HCT116 (cell line): ENCODE data around the gene TNS2. TPM values are rescaled to one million over a fixed set of nuclear protein-coding genes. Genes with fewer than 3 reads are reported as not detected.
A peak's percentile ranks its signal among the peaks of the same experiment; 100 is the strongest.

Experiments used
- ATAC-seq: fragments of 200-7000 bp; cut with Tn5 transposase; 2 replicates; pipeline ENCODE4 v1.9.1; 2020; ENCODE audit warnings: mild to moderate bottlenecking, moderate library complexity
- BruUV-seq: library from RNA; stranded (reverse); fragments of 400-500 nt; replicated peaks from 2 replicates; lab custom pipeline; 2021; lab: Mats Ljungman, UMichigan
- CTCF ChIA-PET: fragments of 300-600 bp; sonication (Branson Sonifier 250); formaldehyde crosslinking; loops from one replicate; lab custom pipeline; 2021; ENCODE audit warnings: antibody characterized with exemption; lab: Charles Lee
- POLR2A ChIA-PET: fragments of 300-600, 350-600 bp; sonication (Branson Sonifier 250); formaldehyde crosslinking; loops from one replicate; lab custom pipeline; 2021; ENCODE audit warnings: antibody characterized with exemption; lab: Charles Lee
- RAD21 ChIA-PET, 2 experiments: fragments of 300-600 bp; sonication (Branson Sonifier 250); formaldehyde crosslinking; loops; one replicate each; lab custom pipeline; 2023; ENCODE audit warnings: low total read pairs in 2 of 2; ENCODE audit not compliant: uncharacterized antibody in 2 of 2, unreplicated experiment in 2 of 2, low non-redundant PET in 1 of 2; lab: Charles Lee
- DNase-seq: peaks from one replicate; pipeline ENCODE4 v3.0.0-alpha.2; 2010; ENCODE audit warnings: low read depth, low spot score
- H2AFZ ChIP-seq: fragments of 200-600 bp; shearing (Covaris generic), sonication (generic); 2 replicates; pipeline ENCODE4 v1.6.1; 2017; ENCODE audit warnings: low read depth, mixed run types, mixed read lengths, antibody characterized with exemption, low read length; ENCODE audit not compliant: poor library complexity, severe bottlenecking
- H3K27ac ChIP-seq: 2 replicates; pipeline ENCODE4 v1.5.1; 2012; ENCODE audit warnings: low read depth, low read length
- H3K27me3 ChIP-seq: fragments of 200-600 bp; sonication (generic); 2 replicates; pipeline ENCODE4 v1.6.1; 2016; ENCODE audit warnings: mixed run types, low read length, mixed read lengths; ENCODE audit not compliant: insufficient read depth
- H3K36me3 ChIP-seq, 2 experiments: fragments of 200-500 bp in 1 of 2; fragments of 200-600 bp in 1 of 2; sonication (Bioruptor generic) in 1 of 2; sonication (generic) in 1 of 2; 2 replicates each; pipeline versions ENCODE4 v1.5.1 to v1.6.1; 2014 to 2016; ENCODE audit warnings: low read length in 2 of 2, inconsistent platforms in 1 of 2, mixed read lengths in 1 of 2, mixed run types in 1 of 2; ENCODE audit not compliant: insufficient read depth in 2 of 2, control insufficient read depth in 1 of 2
- H3K4me1 ChIP-seq, 2 experiments: fragments of 200-600 bp in 1 of 2; sonication (generic) in 1 of 2; 2 replicates each; pipeline versions ENCODE4 v1.5.1 to v1.6.1; 2012 to 2017; ENCODE audit warnings: low read length in 2 of 2, inconsistent platforms in 1 of 2, mild to moderate bottlenecking in 1 of 2, mixed read lengths in 1 of 2, mixed run types in 1 of 2, moderate library complexity in 1 of 2; ENCODE audit not compliant: insufficient read depth in 2 of 2, control insufficient read depth in 1 of 2
- H3K4me2 ChIP-seq: fragments of 200-600 bp; sonication (generic); 2 replicates; pipeline ENCODE4 v1.6.1; 2017; ENCODE audit warnings: mixed run types, low read length, mixed read lengths
- H3K4me3 ChIP-seq, 2 experiments: fragments of 200-600 bp in 1 of 2; sonication (generic) in 1 of 2; replicated peaks in 1 of 2; 2 replicates each; pipeline ENCODE4 v1.5.1; 2011 to 2016; ENCODE audit warnings: low read length in 2 of 2, control low read depth in 1 of 2, low read depth in 1 of 2, mild to moderate bottlenecking in 1 of 2, mixed read lengths in 1 of 2, mixed run types in 1 of 2
- H3K79me2 ChIP-seq: fragments of 200-600 bp; sonication (generic); 2 replicates; pipeline ENCODE4 v1.6.1; 2017; ENCODE audit warnings: mild to moderate bottlenecking, mixed run types, low read length, moderate library complexity, mixed read lengths; ENCODE audit not compliant: insufficient read depth
- H3K9ac ChIP-seq: fragments of 200-600 bp; sonication (generic); 2 replicates; pipeline ENCODE4 v1.6.1; 2016; ENCODE audit warnings: low read length, mixed read lengths
- H3K9me2 ChIP-seq: fragments of 200-600 bp; sonication (generic), shearing (Covaris generic); 2 replicates; pipeline ENCODE4 v1.6.1; 2017; ENCODE audit warnings: mixed run types, mild to moderate bottlenecking, moderate library complexity; ENCODE audit not compliant: insufficient read depth
- H3K9me3 ChIP-seq, 2 experiments: fragments of 200-500 bp in 1 of 2; fragments of 200-600 bp in 1 of 2; sonication (Bioruptor generic) in 1 of 2; sonication (generic) in 1 of 2; 2 replicates each; pipeline ENCODE4 v1.6.1; 2014 to 2017; ENCODE audit warnings: low read length in 2 of 2, mixed read lengths in 2 of 2, inconsistent platforms in 1 of 2, low read depth in 1 of 2, mild to moderate bottlenecking in 1 of 2, mixed run types in 1 of 2, moderate library complexity in 1 of 2; ENCODE audit not compliant: control insufficient read depth in 1 of 2, insufficient read depth in 1 of 2
- H4K20me1 ChIP-seq: fragments of 200-600 bp; sonication (generic), shearing (Covaris generic); 2 replicates; pipeline ENCODE4 v1.6.1; 2017; ENCODE audit warnings: mixed run types, mild to moderate bottlenecking, moderate library complexity; ENCODE audit not compliant: insufficient read depth
- ATF3 ChIP-seq: IDR thresholded peaks from 2 replicates; pipeline ENCODE4 v1.6.1; 2012
- CBX3 ChIP-seq: IDR thresholded peaks from 2 replicates; pipeline ENCODE4 v1.6.1; 2012; ENCODE audit warnings: low read depth
- EGR1 ChIP-seq: IDR thresholded peaks from 2 replicates; pipeline ENCODE4 v1.6.1; 2012; ENCODE audit warnings: low read depth
- ELF1 ChIP-seq: IDR thresholded peaks from 2 replicates; pipeline ENCODE4 v1.6.1; 2012; ENCODE audit warnings: low read depth, borderline replicate concordance
- EZH2 ChIP-seq: fragments of 200-600 bp; sonication (generic); IDR thresholded peaks from 2 replicates; pipeline ENCODE4 v1.6.1; 2017; ENCODE audit warnings: antibody characterized with exemption, mixed run types
- JUND ChIP-seq: IDR thresholded peaks from 2 replicates; pipeline ENCODE4 v1.6.1; 2012
- POLR2A ChIP-seq: IDR thresholded peaks from 2 replicates; pipeline ENCODE4 v1.7.0; 2011; ENCODE audit warnings: borderline replicate concordance; ENCODE audit not compliant: insufficient read depth, insufficient read length; ENCODE audit errors: extremely low read depth
- POLR2AphosphoS5 ChIP-seq: IDR thresholded peaks from 2 replicates; pipeline ENCODE4 v1.6.1; 2011; ENCODE audit warnings: mild to moderate bottlenecking, low read depth, low read length, moderate library complexity
- SIN3A ChIP-seq: IDR thresholded peaks from 2 replicates; pipeline ENCODE4 v1.6.1; 2012; ENCODE audit warnings: low read depth
- SP1 ChIP-seq: IDR thresholded peaks from 2 replicates; pipeline ENCODE4 v1.6.1; 2012; ENCODE audit warnings: low read depth
- SRF ChIP-seq: IDR thresholded peaks from 2 replicates; pipeline ENCODE4 v1.6.1; 2012; ENCODE audit warnings: low read depth
- TCF7L2 ChIP-seq: IDR thresholded peaks from 2 replicates; pipeline ENCODE4 v1.7.0; 2011; ENCODE audit warnings: borderline replicate concordance, inconsistent platforms; ENCODE audit not compliant: insufficient read depth, insufficient read length; ENCODE audit errors: extremely low read depth
- ZFX ChIP-seq: fragments of 450-650 bp; IDR thresholded peaks from 2 replicates; pipeline ENCODE4 v1.6.1; 2017
- ZNF274 ChIP-seq: fragments of 200-500 bp; sonication (Bioruptor generic); IDR thresholded peaks from 2 replicates; pipeline ENCODE4 v1.6.1; 2014; ENCODE audit warnings: mild to moderate bottlenecking, low read depth, low read length, inconsistent platforms
- intact Hi-C: fragments of 100-400 bp; cut with micrococcal nuclease; formaldehyde crosslinking; loops from 2 replicates; pipeline ENCODE4 v1.10.0; 2022
- total RNA-seq: library from RNA; stranded (reverse); gene quantifications from one replicate; pipeline ENCODE4 v1.2.1, GENCODE V29; 2021; ENCODE audit not compliant: unreplicated experiment
- TF ChIP-seq, protein P1 (sequence below): IDR thresholded peaks from 2 replicates; pipeline ENCODE4 v1.6.1; 2012; ENCODE audit warnings: low read depth
- TF ChIP-seq, protein P2 (sequence below), 3 experiments: fragments of 200-600 bp in 1 of 3; sonication (generic) in 1 of 3; IDR thresholded peaks in 2 of 3; conservative IDR thresholded peaks in 1 of 3; 2 replicates each; pipeline ENCODE4 v1.5.1; 2012 to 2017; ENCODE audit warnings: low read depth in 2 of 3, low read length in 2 of 3, antibody characterized with exemption in 1 of 3, borderline replicate concordance in 1 of 3, control low read depth in 1 of 3, mild to moderate bottlenecking in 1 of 3, mixed read lengths in 1 of 3, mixed run types in 1 of 3, moderate library complexity in 1 of 3; ENCODE audit not compliant: insufficient read depth in 1 of 3

The TNS2 gene
- total RNA-seq, 1 experiment from 2014 or later, result 25.7 TPM

DNA sequence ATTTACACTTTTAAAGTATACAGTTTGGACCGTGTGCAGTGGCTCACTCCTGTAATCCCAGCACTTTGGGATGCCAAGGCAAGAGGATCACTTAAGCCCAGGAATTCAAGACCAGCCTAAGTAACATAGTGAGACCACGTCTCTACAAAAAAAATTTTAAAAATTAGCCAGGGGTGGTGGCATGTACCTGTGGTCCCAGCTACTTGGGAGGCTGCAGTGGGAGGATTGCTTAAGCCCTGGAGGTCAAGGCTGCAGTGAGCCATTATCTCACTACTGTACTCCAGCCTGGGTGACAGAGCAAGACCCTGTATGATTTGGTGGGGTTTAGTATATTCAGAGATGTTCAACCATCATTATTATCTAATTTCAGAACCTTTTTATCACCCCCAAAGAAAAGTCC is 38.9 kb upstream of the TNS2 start:
- POLR2A ChIA-PET, result no interaction called here

DNA sequence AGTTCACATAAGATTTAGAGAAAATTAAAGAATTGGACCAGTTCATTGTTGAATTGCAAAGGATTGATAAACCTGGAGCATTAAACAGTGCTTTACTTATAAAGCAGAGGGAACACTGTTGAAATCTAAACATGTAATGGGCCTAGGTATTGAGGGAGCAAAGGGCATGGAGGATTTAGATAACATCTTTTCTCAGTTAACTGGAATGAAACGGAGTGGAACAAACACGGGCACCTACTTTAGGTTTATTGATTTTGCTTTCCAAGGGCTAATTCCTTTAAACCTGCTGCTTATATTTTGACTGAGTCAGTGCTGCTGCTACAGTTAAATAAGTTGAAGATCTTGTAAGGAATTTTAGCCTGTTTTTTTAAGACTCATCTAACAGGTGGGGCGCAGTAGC is 38.0 kb upstream of the TNS2 start:
- CTCF ChIA-PET, result no interaction called here
- Histone ChIP-seq H3K9ac (no peak overlapping the region), H3K9me3 (no peaks in the 10 kb centered on the region), H3K4me1 (peaks cover 11 to 30% of the 10 kb centered on the region in 2 experiments), H3K4me3 (no peak overlapping the region), H4K20me1 (peaks cover 56% of the 10 kb centered on the region; the same call in 1 of the 2 replicates), H3K79me2 (peaks cover 100% of the 10 kb centered on the region), H3K27ac (no peak overlapping the region), H2AFZ (no peak overlapping the region), H3K27me3 (no peaks in the 10 kb centered on the region), H3K9me2 (no peaks in the 10 kb centered on the region), H3K4me2 (no peak overlapping the region), H3K36me3 (peaks cover 26 to 79% of the 10 kb centered on the region in 2 experiments)
- no peak for DNase-seq
- RAD21 ChIA-PET, result no interaction called here
- BruUV-seq, result no TSS peak
- no peak for ATAC-seq
- intact Hi-C loops, result no loop called here
- POLR2A ChIA-PET, result no interaction called here
- TF ChIP-seq POLR2A (no peak), ELF1 (no peak), SP1 (no peak), EZH2 (no peak), ZNF274 (no peak), JUND (no peak), CBX3 (no peak), ATF3 (no peak), EGR1 (no peak), POLR2AphosphoS5 (no peak), ZFX (no peak), SRF (no peak), TCF7L2 (no peak)
- TF ChIP-seq, protein P1, sequence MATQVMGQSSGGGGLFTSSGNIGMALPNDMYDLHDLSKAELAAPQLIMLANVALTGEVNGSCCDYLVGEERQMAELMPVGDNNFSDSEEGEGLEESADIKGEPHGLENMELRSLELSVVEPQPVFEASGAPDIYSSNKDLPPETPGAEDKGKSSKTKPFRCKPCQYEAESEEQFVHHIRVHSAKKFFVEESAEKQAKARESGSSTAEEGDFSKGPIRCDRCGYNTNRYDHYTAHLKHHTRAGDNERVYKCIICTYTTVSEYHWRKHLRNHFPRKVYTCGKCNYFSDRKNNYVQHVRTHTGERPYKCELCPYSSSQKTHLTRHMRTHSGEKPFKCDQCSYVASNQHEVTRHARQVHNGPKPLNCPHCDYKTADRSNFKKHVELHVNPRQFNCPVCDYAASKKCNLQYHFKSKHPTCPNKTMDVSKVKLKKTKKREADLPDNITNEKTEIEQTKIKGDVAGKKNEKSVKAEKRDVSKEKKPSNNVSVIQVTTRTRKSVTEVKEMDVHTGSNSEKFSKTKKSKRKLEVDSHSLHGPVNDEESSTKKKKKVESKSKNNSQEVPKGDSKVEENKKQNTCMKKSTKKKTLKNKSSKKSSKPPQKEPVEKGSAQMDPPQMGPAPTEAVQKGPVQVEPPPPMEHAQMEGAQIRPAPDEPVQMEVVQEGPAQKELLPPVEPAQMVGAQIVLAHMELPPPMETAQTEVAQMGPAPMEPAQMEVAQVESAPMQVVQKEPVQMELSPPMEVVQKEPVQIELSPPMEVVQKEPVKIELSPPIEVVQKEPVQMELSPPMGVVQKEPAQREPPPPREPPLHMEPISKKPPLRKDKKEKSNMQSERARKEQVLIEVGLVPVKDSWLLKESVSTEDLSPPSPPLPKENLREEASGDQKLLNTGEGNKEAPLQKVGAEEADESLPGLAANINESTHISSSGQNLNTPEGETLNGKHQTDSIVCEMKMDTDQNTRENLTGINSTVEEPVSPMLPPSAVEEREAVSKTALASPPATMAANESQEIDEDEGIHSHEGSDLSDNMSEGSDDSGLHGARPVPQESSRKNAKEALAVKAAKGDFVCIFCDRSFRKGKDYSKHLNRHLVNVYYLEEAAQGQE, result no peak
- TF ChIP-seq, protein P2, sequence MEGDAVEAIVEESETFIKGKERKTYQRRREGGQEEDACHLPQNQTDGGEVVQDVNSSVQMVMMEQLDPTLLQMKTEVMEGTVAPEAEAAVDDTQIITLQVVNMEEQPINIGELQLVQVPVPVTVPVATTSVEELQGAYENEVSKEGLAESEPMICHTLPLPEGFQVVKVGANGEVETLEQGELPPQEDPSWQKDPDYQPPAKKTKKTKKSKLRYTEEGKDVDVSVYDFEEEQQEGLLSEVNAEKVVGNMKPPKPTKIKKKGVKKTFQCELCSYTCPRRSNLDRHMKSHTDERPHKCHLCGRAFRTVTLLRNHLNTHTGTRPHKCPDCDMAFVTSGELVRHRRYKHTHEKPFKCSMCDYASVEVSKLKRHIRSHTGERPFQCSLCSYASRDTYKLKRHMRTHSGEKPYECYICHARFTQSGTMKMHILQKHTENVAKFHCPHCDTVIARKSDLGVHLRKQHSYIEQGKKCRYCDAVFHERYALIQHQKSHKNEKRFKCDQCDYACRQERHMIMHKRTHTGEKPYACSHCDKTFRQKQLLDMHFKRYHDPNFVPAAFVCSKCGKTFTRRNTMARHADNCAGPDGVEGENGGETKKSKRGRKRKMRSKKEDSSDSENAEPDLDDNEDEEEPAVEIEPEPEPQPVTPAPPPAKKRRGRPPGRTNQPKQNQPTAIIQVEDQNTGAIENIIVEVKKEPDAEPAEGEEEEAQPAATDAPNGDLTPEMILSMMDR (IDR thresholded peaks at IDR 0.05 in 2 of 3, conservative IDR thresholded peaks at IDR 0.05 in 1 of 3; ENCODE audit: borderline replicate concordance in 1 of 3, insufficient read depth in 1 of 3, low read depth in 2 of 3, low read length in 2 of 3), result no peak

More for the DNA sequence above, 38.9 kb upstream of the TNS2 start:
- BruUV-seq, result no TSS peak
- H2AFZ ChIP-seq, result no peak overlapping the region
- TF ChIP-seq SIN3A, result no peak
- peaks cover 20 to 69% of the 10 kb centered on the region in 2 experiments for H3K36me3 ChIP-seq
- no peak overlapping the region for H3K4me3 ChIP-seq
- peaks cover 11 to 30% of the 10 kb centered on the region in 2 experiments for H3K4me1 ChIP-seq
- intact Hi-C loops, result no loop called here
- H3K27me3 ChIP-seq, result no peaks in the 10 kb centered on the region
- no peak overlapping the region for H3K4me2 ChIP-seq
- H3K27ac ChIP-seq, result no peak overlapping the region
- no peaks in the 10 kb centered on the region for H3K9me2 ChIP-seq
- DNase-seq (no peak), ATAC-seq (no peak)
- 0 out of 2 replicates have a peak overlapping the region, but pooled peaks have one; percentile 10 for H3K9ac ChIP-seq
- RAD21 ChIA-PET, result no interaction called here
- H4K20me1 ChIP-seq, result peaks cover 47% of the 10 kb centered on the region; the same call in 1 of the 2 replicates
- H3K9me3 ChIP-seq, result no peaks in the 10 kb centered on the region
- CTCF ChIA-PET, result interaction anchor here (1.1 kb wide), 1 partner anchor 43 kb away, joined by 4 read pairs; no protein-coding TSS in a partner anchor
- H3K79me2 ChIP-seq, result peaks cover 97% of the 10 kb centered on the region
